Endodermal cell (in vitro differentiated cells): ENCODE measurements around the gene PDZRN4. TPM values are rescaled to one million over a fixed set of nuclear protein-coding genes. Genes with fewer than 3 reads are reported as not detected.
"Not testable (repeated sequence)": the region's sequence is repeated elsewhere in the genome, so short reads cannot be mapped to it uniquely, and the experiment has no call there.

Experiments used
- DNase-seq: peaks from one replicate; pipeline ENCODE4 v3.0.0-alpha.2; 2017
- H3K27ac ChIP-seq: 2 replicates; pipeline ENCODE4 v1.5.1; 2013; ENCODE audit warnings: mild to moderate bottlenecking, low read depth, low read length, moderate library complexity
- H3K27me3 ChIP-seq: 2 replicates; pipeline ENCODE4 v1.6.1; 2013; ENCODE audit warnings: mild to moderate bottlenecking, low read length, moderate library complexity; ENCODE audit not compliant: insufficient read depth, control insufficient read depth, poor library complexity, severe bottlenecking
- H3K36me3 ChIP-seq: 2 replicates; pipeline ENCODE4 v1.7.0; 2013; ENCODE audit warnings: mild to moderate bottlenecking, low read length, moderate library complexity; ENCODE audit not compliant: control insufficient read depth, insufficient read depth
- H3K4me1 ChIP-seq: one replicate; pipeline ENCODE4 v1.7.0; 2013; ENCODE audit warnings: low read length; ENCODE audit not compliant: control insufficient read depth, insufficient read depth
- H3K4me3 ChIP-seq: 2 replicates; pipeline ENCODE4 v1.5.1; 2013; ENCODE audit warnings: mild to moderate bottlenecking, low read length, moderate library complexity
- H3K9ac ChIP-seq: 2 replicates; pipeline ENCODE4 v1.6.1; 2013; ENCODE audit warnings: mild to moderate bottlenecking, low read length, moderate library complexity; ENCODE audit not compliant: poor library complexity, severe bottlenecking; ENCODE audit errors: extremely low read depth
- H3K9me3 ChIP-seq: 2 replicates; pipeline ENCODE4 v1.6.1; 2013; ENCODE audit warnings: mild to moderate bottlenecking, low read length, moderate library complexity; ENCODE audit not compliant: control insufficient read depth
- H3K27ac Mint-ChIP-seq: 2 replicates; pipeline ENCODE4 v1.8.0; 2020; ENCODE audit warnings: mixed read lengths
- H3K27me3 Mint-ChIP-seq: 2 replicates; pipeline ENCODE4 v1.8.0; 2021; ENCODE audit warnings: mild to moderate bottlenecking, mixed read lengths; ENCODE audit not compliant: insufficient read depth
- H3K36me3 Mint-ChIP-seq: 2 replicates; pipeline ENCODE4 v1.8.0; 2020; ENCODE audit warnings: low read depth, mixed read lengths
- H3K4me1 Mint-ChIP-seq: 2 replicates; pipeline ENCODE4 v1.8.0; 2020; ENCODE audit warnings: mixed read lengths
- H3K4me3 Mint-ChIP-seq: 2 replicates; pipeline ENCODE4 v1.8.0; 2020; ENCODE audit warnings: mild to moderate bottlenecking, moderate library complexity, mixed read lengths
- H3K9me3 Mint-ChIP-seq: 2 replicates; pipeline ENCODE4 v1.8.0; 2020; ENCODE audit warnings: mild to moderate bottlenecking, mixed read lengths
- CTCF ChIP-seq: fragments of 200-600 bp; sonication (generic); conservative IDR thresholded peaks from 2 replicates; pipeline ENCODE4 v1.5.0; 2021; ENCODE audit warnings: antibody characterized with exemption, mild to moderate bottlenecking
- WGBS, 2 experiments: methylation state at CpG; one replicate each; pipeline versions ENCODE4 v1.1.5 to v1.1.7; 2013; ENCODE audit warnings: missing lambda C conversion rate in 2 of 2, mixed read lengths in 1 of 2; ENCODE audit not compliant: insufficient coverage in 1 of 2, insufficient read length in 1 of 2; 5-methylcytosine and 5-hydroxymethylcytosine counted together
- total RNA-seq, 2 donors: library from RNA; stranded (reverse); fragmentation: NEBNext Ultra II Directional in 1 of 2; extraction: Animal tissue kit (Norgen Biotek cat#: 25700) in 1 of 2; gene quantifications; 2 replicates in 1 of 2; 3 replicates in 1 of 2; pipeline ENCODE4 v1.2.1, GENCODE V29; 2021

The PDZRN4 gene
- total RNA-seq, 2 donors from 2014 or later, result 1.6 to 1.9 TPM

- H3K27ac ChIP-seq, result no peak overlapping the region
- Mint-ChIP-seq H3K27me3 (no peaks in the 10 kb centered on the region), H3K9me3 (no peaks in the 10 kb centered on the region), H3K36me3 (no peaks in the 10 kb centered on the region), H3K4me1 (no peaks in the 10 kb centered on the region), H3K27ac (no peak overlapping the region), H3K4me3 (no peak overlapping the region)
- H3K27me3 ChIP-seq, result no peaks in the 10 kb centered on the region
- no peak for TF ChIP-seq CTCF
- no peak for DNase-seq
- no peaks in the 10 kb centered on the region for H3K9me3 ChIP-seq
- H3K4me3 ChIP-seq, result no peak overlapping the region
- no peaks in the 10 kb centered on the region for H3K4me1 ChIP-seq
- H3K36me3 ChIP-seq, result no peaks in the 10 kb centered on the region
- no peak overlapping the region for H3K9ac ChIP-seq
- WGBS, 2 experiments, result 88% methylated on average over 1 of the region's 1 CpG; no CpG with 5 or more reads in 1 of the 2 experiments
Observed at GRCh38 chr12:41167701-41168100, 20.4 kb upstream of the PDZRN4 start.

GRCh38 chr12:41174602-41175001 lies 13.5 kb upstream of the PDZRN4 start:
- Histone ChIP-seq H3K9me3 (no peaks in the 10 kb centered on the region), H3K9ac (no peak overlapping the region), H3K27me3 (no peaks in the 10 kb centered on the region), H3K4me1 (no peaks in the 10 kb centered on the region), H3K36me3 (no peaks in the 10 kb centered on the region), H3K4me3 (no peak overlapping the region), H3K27ac (no peak overlapping the region)
- no peak overlapping the region for H3K27ac Mint-ChIP-seq
- no peaks in the 10 kb centered on the region for H3K9me3 Mint-ChIP-seq
- no peak for TF ChIP-seq CTCF
- DNase-seq, result no peak
- H3K27me3 Mint-ChIP-seq, result no peaks in the 10 kb centered on the region
- WGBS, 2 experiments, result 85 to 86% methylated on average over 1 to 2 of the region's 2 CpGs
- no peaks in the 10 kb centered on the region for H3K4me1 Mint-ChIP-seq
- no peak overlapping the region for H3K4me3 Mint-ChIP-seq
- no peaks in the 10 kb centered on the region for H3K36me3 Mint-ChIP-seq

GRCh38 chr12:41179507-41179906 lies 8.6 kb upstream of the PDZRN4 start:
- not testable (repeated sequence) for H3K4me1 ChIP-seq, H3K9me3 Mint-ChIP-seq, H3K27ac ChIP-seq, H3K9ac ChIP-seq, H3K4me1 Mint-ChIP-seq, H3K27me3 Mint-ChIP-seq, H3K27ac Mint-ChIP-seq, H3K4me3 Mint-ChIP-seq, H3K9me3 ChIP-seq, H3K27me3 ChIP-seq, DNase-seq, H3K4me3 ChIP-seq, H3K36me3 ChIP-seq, H3K36me3 Mint-ChIP-seq
- WGBS, 2 experiments, result 100% methylated on average over 1 of the region's 1 CpG; no CpG with 5 or more reads in 1 of the 2 experiments

GRCh38 chr12:41184864-41185263 lies 3.3 kb upstream of the PDZRN4 start:
- Mint-ChIP-seq H3K27me3 (peaks cover 45% of the 10 kb centered on the region), H3K9me3 (no peaks in the 10 kb centered on the region), H3K36me3 (no peaks in the 10 kb centered on the region), H3K4me3 (no peak overlapping the region), H3K4me1 (peaks cover 5% of the 10 kb centered on the region), H3K27ac (no peak overlapping the region)
- Histone ChIP-seq H3K27me3 (peaks cover 31% of the 10 kb centered on the region), H3K27ac (no peak overlapping the region), H3K9ac (no peak overlapping the region), H3K36me3 (no peaks in the 10 kb centered on the region), H3K9me3 (no peaks in the 10 kb centered on the region), H3K4me3 (no peak overlapping the region), H3K4me1 (peaks cover 3% of the 10 kb centered on the region)
- no peak for TF ChIP-seq CTCF
- DNase-seq, result no peak
